HG02610 (cell line): ENCODE data around the gene MRC2.

Source experiments
- ATAC-seq: cut with Tn5 transposase; IDR thresholded peaks from one replicate; pipeline ENCODE4 v1.9.1; 2021; ENCODE audit warnings: mild to moderate bottlenecking, moderate library complexity; ENCODE audit not compliant: unreplicated experiment

MRC2 gene

GRCh38 chr17:62660629-62661118, 33.2 kb downstream of the MRC2 start:
- ATAC-seq, result no peak

GRCh38 chr17:62661337-62661736, 33.9 kb downstream of the MRC2 start:
- no peak for ATAC-seq

GRCh38 chr17:62662855-62663254, 35.4 kb downstream of the MRC2 start:
- no peak for ATAC-seq

- no peak for ATAC-seq
These were observed 35.8 kb downstream of the MRC2 start for GRCh38 chr17:62663304-62663703.

- ATAC-seq, result no peak
These were observed 37.1 kb downstream of the MRC2 start for GRCh38 chr17:62664336-62665120.

- no peak for ATAC-seq
These were observed 38.1 kb downstream of the MRC2 start for GRCh38 chr17:62665599-62665998.

GRCh38 chr17:62666061-62666800, 38.8 kb downstream of the MRC2 start:
- ATAC-seq, result no peak

GRCh38 chr17:62666801-62667591, 39.5 kb downstream of the MRC2 start:
- no peak for ATAC-seq

GRCh38 chr17:62668091-62668804, 40.8 kb downstream of the MRC2 start:
- ATAC-seq, result no peak

GRCh38 chr17:62670202-62670821, 42.8 kb downstream of the MRC2 start:
- no peak for ATAC-seq

GRCh38 chr17:62671553-62671952, 44.1 kb downstream of the MRC2 start:
- no peak for ATAC-seq

GRCh38 chr17:62672957-62673356, 45.5 kb downstream of the MRC2 start:
- ATAC-seq, result no peak

GRCh38 chr17:62673614-62674362, 46.3 kb downstream of the MRC2 start:
- ATAC-seq, result no peak

- no peak for ATAC-seq
These were observed 46.9 kb downstream of the MRC2 start for GRCh38 chr17:62674363-62674739.

GRCh38 chr17:62674841-62675240, 47.4 kb downstream of the MRC2 start:
- ATAC-seq, result no peak

GRCh38 chr17:62675260-62675659, 47.8 kb downstream of the MRC2 start:
- ATAC-seq, result no peak

- ATAC-seq, result no peak
These were observed 48.2 kb downstream of the MRC2 start for GRCh38 chr17:62675701-62676100.

- no peak for ATAC-seq
These were observed 48.9 kb downstream of the MRC2 start for GRCh38 chr17:62676231-62676943.
